Measurements from ENCODE around the gene NDUFA8.

The NDUFA8 gene

DNA sequence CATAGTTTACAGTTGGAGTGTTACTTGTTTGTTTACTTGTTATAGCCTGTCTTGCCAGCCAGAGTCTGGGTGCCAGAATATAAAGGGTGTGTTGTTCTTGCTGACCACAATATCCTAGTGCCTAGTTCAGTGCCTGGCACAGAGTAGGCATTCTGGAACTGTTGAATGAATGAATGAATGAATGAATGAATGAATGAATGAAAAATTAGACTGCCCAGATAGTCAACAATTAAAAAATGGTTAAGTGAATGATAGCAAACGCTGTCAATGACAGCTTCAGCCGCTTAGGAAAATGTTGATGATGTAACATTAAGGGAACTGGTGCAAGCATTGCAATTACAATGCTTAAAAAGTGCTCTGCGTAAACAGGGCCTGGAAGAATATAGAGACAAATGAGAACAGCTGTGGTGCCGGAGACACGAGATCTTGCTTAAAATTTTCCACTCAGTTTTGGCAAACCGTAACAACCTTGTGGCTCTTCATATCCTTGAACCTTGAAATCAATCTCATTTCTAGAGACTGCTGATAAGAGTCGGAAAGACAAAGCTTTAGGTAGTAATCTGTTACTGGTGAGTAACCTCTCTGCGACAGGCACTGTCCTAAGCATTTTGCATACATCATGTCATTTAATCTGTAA lies 61.8 kb downstream of the NDUFA8 start:
- no peak overlapping the region for H2AFZ ChIP-seq (ENCODE audit: low read depth)
- no peak overlapping the region for H3K9ac ChIP-seq
- H3K36me3 ChIP-seq (ENCODE audit: insufficient read depth), result no peaks in the 10 kb centered on the region
- TF ChIP-seq, protein P1, sequence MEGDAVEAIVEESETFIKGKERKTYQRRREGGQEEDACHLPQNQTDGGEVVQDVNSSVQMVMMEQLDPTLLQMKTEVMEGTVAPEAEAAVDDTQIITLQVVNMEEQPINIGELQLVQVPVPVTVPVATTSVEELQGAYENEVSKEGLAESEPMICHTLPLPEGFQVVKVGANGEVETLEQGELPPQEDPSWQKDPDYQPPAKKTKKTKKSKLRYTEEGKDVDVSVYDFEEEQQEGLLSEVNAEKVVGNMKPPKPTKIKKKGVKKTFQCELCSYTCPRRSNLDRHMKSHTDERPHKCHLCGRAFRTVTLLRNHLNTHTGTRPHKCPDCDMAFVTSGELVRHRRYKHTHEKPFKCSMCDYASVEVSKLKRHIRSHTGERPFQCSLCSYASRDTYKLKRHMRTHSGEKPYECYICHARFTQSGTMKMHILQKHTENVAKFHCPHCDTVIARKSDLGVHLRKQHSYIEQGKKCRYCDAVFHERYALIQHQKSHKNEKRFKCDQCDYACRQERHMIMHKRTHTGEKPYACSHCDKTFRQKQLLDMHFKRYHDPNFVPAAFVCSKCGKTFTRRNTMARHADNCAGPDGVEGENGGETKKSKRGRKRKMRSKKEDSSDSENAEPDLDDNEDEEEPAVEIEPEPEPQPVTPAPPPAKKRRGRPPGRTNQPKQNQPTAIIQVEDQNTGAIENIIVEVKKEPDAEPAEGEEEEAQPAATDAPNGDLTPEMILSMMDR (conservative IDR thresholded peaks at IDR 0.05; ENCODE audit: low read depth, low read length), result no peak
- no peak overlapping the region for H3K27ac ChIP-seq
- peaks cover 6% of the 10 kb centered on the region for H3K4me1 ChIP-seq (ENCODE audit: low read depth, poor library complexity, severe bottlenecking)
- H3K4me2 ChIP-seq, result no peak overlapping the region
- peaks cover 6% of the 10 kb centered on the region; the same call in 1 of the 2 replicates for H3K27me3 ChIP-seq (ENCODE audit: insufficient read depth, low read depth)
- H3K79me2 ChIP-seq (ENCODE audit: insufficient read depth, low read depth), result no peaks in the 10 kb centered on the region
- no peaks in the 10 kb centered on the region for H4K20me1 ChIP-seq (ENCODE audit: insufficient read depth)
- no peak overlapping the region for H3K4me3 ChIP-seq (IDR thresholded peaks at IDR 0.05; ENCODE audit: insufficient read depth, low read depth, low read length)

DNA sequence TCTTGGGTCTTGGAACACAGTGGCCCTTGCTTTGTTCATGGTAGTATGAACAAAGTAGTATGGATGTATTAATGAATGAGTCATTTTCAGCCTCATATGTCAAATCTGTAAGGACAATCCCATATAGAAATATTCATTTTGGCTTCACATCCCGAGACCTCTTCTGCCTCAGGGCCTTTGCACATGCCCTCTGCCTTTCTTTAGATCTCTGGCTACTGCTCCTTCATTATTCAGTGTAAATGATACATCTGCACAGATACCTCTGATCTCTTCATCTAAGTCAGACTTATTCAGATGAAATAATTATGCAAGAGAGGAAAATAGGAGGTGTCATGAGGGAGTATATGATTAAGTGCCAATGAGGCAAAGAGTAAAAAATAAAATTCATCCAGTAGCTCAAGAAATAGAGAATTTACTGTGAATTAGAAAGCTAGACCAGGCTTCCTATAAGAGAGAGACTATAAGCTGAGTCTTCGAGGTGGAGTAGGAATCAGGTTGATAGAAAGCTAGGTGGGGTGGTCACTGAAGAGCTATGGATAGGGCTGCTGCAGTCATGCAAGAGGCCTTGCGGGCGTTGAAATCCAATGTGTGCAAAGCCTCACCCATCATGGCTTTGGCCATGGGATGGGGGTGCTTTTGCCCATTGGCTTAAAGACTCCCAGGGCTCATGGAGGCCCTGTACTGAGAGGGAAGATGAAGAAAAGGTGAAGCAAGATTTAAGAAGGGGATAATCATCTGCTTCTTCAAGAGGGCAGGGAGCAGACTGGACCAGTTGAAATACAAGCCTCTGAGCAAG lies 62.8 kb downstream of the NDUFA8 start:
- no peaks in the 10 kb centered on the region for H4K20me1 ChIP-seq (ENCODE audit: insufficient read depth)
- peaks cover 6% of the 10 kb centered on the region; the same call in 1 of the 2 replicates for H3K27me3 ChIP-seq (ENCODE audit: insufficient read depth, low read depth)
- H3K4me1 ChIP-seq (ENCODE audit: low read depth, poor library complexity, severe bottlenecking), result peaks cover 10% of the 10 kb centered on the region
- H3K36me3 ChIP-seq (ENCODE audit: insufficient read depth), result no peaks in the 10 kb centered on the region
- H2AFZ ChIP-seq (ENCODE audit: low read depth), result no peak overlapping the region
- H3K9ac ChIP-seq, result no peak overlapping the region
- H3K27ac ChIP-seq, result no peak overlapping the region
- TF ChIP-seq, protein P1 (conservative IDR thresholded peaks at IDR 0.05; ENCODE audit: low read depth, low read length), result no peak
- no peak overlapping the region for H3K4me3 ChIP-seq (IDR thresholded peaks at IDR 0.05; ENCODE audit: insufficient read depth, low read depth, low read length)
- H3K79me2 ChIP-seq (ENCODE audit: insufficient read depth, low read depth), result peaks cover under 1% of the 10 kb centered on the region; the same call in 1 of the 2 replicates
- H3K4me2 ChIP-seq, result no peak overlapping the region

DNA sequence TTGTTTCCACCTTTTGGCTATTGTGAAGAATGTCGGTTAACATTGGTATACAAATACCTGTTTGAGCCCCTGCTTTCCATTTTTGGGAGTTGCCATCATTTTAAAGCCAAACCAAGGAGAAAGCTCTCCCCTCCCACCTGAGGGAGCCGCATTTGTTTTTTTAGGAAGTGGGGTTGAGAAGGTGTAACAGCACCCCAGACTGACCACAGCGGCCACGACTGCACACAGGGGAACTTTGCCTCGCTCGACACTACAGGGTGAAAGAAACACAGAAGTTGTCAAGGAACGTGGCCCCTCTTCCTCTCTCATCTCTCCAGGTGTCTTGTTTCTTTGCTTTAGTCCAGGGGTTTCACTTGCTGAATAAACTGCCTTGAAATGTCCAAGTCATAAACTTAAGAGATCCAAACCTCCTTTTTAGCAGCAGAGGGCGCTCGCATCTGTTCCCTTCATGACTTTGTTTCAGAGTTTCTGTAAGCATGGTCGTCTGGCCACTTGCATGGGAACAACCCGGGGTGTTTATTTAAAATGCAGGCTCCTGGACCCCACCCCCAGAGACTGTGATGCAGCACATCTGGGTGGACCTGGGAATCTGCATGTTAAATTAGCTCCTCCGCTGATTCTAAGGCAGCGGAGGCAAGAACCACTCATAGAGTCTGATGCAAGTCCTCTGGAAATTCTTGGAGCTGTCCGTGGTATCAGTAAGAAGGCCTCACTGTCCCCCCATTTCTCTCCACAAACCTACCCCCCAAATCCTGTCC lies 64.4 kb downstream of the NDUFA8 start:
- Histone ChIP-seq H3K4me2 (no peak overlapping the region; the same call in 1 of the 2 replicates), H3K27ac (no peak overlapping the region), H4K20me1 (ENCODE audit: insufficient read depth) (no peaks in the 10 kb centered on the region), H3K4me3 (IDR thresholded peaks at IDR 0.05; ENCODE audit: insufficient read depth, low read depth, low read length) (no peak overlapping the region), H3K27me3 (ENCODE audit: insufficient read depth, low read depth) (peaks cover 6% of the 10 kb centered on the region; the same call in 1 of the 2 replicates), H3K4me1 (ENCODE audit: low read depth, poor library complexity, severe bottlenecking) (peaks cover 13% of the 10 kb centered on the region), H3K79me2 (ENCODE audit: insufficient read depth, low read depth) (peaks cover 8% of the 10 kb centered on the region; the same call in 1 of the 2 replicates), H3K9ac (no peak overlapping the region), H3K36me3 (ENCODE audit: insufficient read depth) (no peaks in the 10 kb centered on the region), H2AFZ (ENCODE audit: low read depth) (no peak overlapping the region)
- TF ChIP-seq, protein P1 (conservative IDR thresholded peaks at IDR 0.05; ENCODE audit: low read depth, low read length), result peak; percentile 86

Measured in KMS-11 (cell line).